Fibroblast of the aortic adventitia (primary cell): ENCODE results near the gene CISTR. TPM values are rescaled to one million over a fixed set of nuclear protein-coding genes. Genes with fewer than 3 reads are reported as not detected.
"Not testable (repeated sequence)": the region's sequence is repeated elsewhere in the genome, so short reads cannot be mapped to it uniquely, and the experiment has no call there.

ENCODE experiments used
- DNase-seq: peaks from one replicate; pipeline ENCODE4 v3.0.0-alpha.2; 2010; ENCODE audit warnings: low read depth
- H3K4me3 ChIP-seq: 2 replicates; pipeline ENCODE4 v1.5.1; 2011; ENCODE audit warnings: low read depth, mild to moderate bottlenecking, control low read depth, low read length, moderate library complexity
- total RNA-seq: library from RNA; depleted of rRNA; stranded (reverse); fragments of >200 nt; gene quantifications from 2 replicates; pipeline ENCODE4 v1.2.3, GENCODE V29; 2012; ENCODE audit warnings: low replicate concordance
- TF ChIP-seq, protein P1 (sequence below): IDR thresholded peaks from 2 replicates; pipeline ENCODE4 v1.5.1; 2011; ENCODE audit warnings: mild to moderate bottlenecking, low read length, control low read depth, inconsistent platforms; ENCODE audit not compliant: insufficient read depth

Gene CISTR
- total RNA-seq, 1 donor = not detected

DNA sequence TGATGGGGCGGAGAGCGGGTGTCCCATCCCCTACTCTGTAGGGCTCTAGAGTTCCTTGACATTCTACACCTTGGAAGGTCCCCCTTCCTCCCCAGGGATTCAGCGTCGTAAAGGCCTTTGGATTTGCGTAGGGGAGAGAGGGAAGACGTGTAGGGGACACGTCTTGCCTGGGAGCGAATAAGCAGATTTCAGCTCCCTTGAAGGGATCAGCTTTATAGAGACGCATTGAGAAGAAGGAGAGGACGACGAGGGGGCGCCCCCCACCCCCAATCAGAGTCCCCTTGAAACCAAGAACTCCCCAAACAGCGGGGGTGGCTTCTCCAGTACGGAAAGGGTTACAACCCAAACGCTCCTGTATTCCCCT is 24.9 kb downstream of the CISTR start:
- TF ChIP-seq, protein P1, sequence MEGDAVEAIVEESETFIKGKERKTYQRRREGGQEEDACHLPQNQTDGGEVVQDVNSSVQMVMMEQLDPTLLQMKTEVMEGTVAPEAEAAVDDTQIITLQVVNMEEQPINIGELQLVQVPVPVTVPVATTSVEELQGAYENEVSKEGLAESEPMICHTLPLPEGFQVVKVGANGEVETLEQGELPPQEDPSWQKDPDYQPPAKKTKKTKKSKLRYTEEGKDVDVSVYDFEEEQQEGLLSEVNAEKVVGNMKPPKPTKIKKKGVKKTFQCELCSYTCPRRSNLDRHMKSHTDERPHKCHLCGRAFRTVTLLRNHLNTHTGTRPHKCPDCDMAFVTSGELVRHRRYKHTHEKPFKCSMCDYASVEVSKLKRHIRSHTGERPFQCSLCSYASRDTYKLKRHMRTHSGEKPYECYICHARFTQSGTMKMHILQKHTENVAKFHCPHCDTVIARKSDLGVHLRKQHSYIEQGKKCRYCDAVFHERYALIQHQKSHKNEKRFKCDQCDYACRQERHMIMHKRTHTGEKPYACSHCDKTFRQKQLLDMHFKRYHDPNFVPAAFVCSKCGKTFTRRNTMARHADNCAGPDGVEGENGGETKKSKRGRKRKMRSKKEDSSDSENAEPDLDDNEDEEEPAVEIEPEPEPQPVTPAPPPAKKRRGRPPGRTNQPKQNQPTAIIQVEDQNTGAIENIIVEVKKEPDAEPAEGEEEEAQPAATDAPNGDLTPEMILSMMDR = no peak
- DNase-seq = peak; percentile 34

DNA sequence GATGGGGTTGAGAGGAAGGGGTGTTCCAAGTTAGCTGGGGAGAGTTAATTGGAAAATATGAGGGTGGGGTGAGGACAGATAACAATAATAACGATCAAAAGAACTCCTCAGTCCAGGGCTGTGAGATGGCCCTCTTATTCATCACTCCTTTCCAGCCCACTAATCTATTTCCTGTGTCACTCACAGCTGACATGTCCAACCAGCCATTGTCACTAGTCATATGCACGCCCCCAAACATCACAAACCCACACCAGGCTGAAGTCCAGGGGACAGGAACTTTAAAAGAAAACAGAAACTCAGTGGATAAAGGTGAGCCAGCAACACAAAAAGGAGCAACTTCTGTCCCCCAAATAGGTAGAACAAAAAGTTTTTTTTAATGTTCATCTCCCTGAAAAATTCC is 25.4 kb downstream of the CISTR start:
- no peak for DNase-seq
- TF ChIP-seq, protein P1 = no peak
- H3K4me3 ChIP-seq = peak overlapping the region; percentile 97

More for the DNA sequence above, 24.9 kb downstream of the CISTR start:
- peak overlapping the region; percentile 97 for H3K4me3 ChIP-seq

DNA sequence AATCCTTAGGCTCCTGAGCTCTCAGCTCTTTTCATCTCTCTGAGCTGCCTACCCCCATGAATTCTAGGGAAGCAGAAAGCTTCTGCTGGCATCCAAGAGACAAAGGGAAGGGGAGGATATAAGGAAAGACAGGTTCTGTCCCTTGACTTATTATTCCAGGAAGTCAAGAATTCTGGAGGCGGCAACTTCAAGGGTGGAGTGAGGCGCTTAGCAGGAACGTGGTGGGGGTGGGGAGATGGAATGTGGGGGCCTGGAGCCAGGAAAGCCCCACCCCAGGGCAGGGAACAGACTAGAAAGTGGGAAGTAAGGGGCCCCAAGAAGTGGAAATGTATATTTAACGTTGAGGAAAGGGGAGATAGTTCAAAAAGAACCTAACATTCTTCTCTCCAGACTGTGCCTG is 26.0 kb downstream of the CISTR start:
- peak; percentile 48 for DNase-seq
- H3K4me3 ChIP-seq = peak overlapping the region; percentile 97

DNA sequence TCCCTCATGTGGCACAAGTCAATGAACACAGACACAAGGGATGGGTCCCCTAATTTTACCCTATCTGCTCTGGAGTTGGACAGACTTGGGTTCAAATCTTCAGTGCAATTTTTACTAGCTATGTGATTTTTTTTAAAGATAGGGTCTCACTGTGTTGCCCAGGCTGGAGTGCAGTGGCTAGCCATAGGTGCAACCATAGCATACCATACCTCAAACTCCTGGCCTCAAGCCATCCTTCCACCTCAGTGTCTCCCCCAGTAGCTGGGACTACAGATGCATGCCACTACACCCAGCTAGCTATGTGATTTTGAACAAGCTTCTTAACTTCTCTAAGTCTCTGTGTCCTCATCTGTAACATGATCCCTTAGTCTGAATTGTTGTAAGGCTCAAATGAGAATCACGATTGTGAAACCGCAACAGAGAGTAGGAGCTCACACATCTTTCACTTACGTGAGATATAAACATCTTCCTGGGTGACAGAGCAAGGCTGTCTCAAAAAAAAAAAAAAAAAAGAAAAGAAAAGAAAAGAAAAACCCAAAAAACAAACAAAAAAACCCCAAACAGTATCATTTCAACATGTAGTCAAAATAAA is 29.2 kb downstream of the CISTR start:
- no peak for DNase-seq
- H3K4me3 ChIP-seq = no peak overlapping the region

More for the DNA sequence above, 26.0 kb downstream of the CISTR start:
- TF ChIP-seq, protein P1 = no peak

DNA sequence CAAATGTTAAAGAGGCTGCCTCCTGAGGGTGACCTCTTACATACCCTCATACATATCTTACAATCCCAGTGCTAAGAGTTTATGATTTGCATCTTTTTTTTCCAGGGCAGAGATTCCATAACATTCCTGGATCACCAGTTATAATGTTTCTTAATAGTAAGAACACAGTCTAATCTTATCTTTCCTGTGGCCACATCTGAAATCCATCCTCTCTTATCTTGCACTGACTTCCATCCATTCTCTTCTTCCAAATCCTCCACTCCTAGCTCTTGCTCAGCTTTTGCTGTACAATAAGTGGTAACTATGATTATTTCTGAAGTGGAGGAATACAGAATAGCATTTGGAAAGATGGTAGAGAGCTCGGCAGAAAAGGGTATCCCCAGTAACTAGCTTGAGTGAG is 30.8 kb downstream of the CISTR start:
- TF ChIP-seq, protein P1 = no peak
- DNase-seq = peak; percentile 62

More for the DNA sequence above, 29.2 kb downstream of the CISTR start:
- TF ChIP-seq, protein P1 = no peak

DNA sequence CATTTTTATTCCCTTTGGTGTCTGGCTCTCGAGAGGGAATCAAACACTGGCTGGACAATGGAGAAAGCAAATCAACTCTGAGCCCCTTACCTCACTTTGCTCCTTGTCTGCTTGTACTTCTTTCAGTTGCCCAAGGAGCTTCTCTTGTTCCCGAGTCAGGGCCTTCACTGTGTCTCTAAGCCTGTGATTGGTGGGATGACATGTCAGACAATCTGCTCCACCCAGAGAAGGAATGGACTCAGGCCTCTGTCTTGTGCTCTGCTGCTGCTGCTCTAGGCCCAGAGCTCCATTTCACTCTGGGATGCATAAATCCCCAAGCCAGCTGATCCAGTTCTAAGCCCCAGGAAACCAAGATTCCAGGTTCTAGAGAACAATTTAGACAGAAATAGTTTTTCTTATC is 32.1 kb downstream of the CISTR start:
- TF ChIP-seq, protein P1 = no peak
- H3K4me3 ChIP-seq = no peak overlapping the region
- peak; percentile 43 for DNase-seq

More for the DNA sequence above, 30.8 kb downstream of the CISTR start:
- H3K4me3 ChIP-seq = no peak overlapping the region

DNA sequence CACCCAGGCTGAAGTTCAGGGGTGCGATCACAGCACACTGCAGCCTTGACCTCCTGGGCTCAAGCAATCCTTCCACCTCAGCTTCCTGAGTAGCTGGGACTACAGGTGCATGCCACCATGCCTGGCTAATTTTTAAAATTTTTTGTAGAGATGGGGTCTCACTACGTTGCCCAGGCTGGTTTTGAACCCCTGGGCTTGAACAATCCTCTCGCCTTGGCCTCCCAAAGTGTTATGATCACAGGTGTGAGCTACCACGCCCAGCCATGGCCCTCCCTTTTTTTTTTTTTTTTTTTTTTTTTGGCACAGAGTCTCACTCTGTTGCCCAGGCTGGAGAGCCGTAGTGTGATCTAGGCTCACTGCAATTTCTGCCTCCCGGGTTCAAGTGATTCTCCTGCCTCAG is 33.2 kb downstream of the CISTR start:
- DNase-seq, H3K4me3 ChIP-seq: not testable (repeated sequence)
